NT2/D1 (cell line): ENCODE results near the gene MPPED1.

Source experiments
- DNase-seq: peaks from one replicate; pipeline ENCODE4 v3.0.0-alpha.2; 2011; ENCODE audit warnings: low read depth, low spot score
- H3K27me3 ChIP-seq: 2 replicates; pipeline ENCODE4 v1.6.0; 2011; ENCODE audit warnings: mild to moderate bottlenecking; ENCODE audit not compliant: insufficient read length, insufficient read depth
- H3K36me3 ChIP-seq: 2 replicates; pipeline ENCODE4 v1.6.1; 2011; ENCODE audit warnings: mild to moderate bottlenecking, low read length, mixed read lengths; ENCODE audit not compliant: insufficient read depth, insufficient read length
- H3K4me1 ChIP-seq: 2 replicates; pipeline ENCODE4 v1.5.1; 2011; ENCODE audit not compliant: insufficient read depth, insufficient read length
- H3K4me3 ChIP-seq: 2 replicates; pipeline ENCODE4 v1.5.1; 2011; ENCODE audit warnings: low read depth; ENCODE audit not compliant: insufficient read length
- H3K9ac ChIP-seq: 2 replicates; pipeline ENCODE4 v1.6.0; 2011; ENCODE audit warnings: low read depth; ENCODE audit not compliant: insufficient read length
- H3K9me3 ChIP-seq: 2 replicates; pipeline ENCODE4 v1.5.1; 2011; ENCODE audit warnings: mild to moderate bottlenecking, low read length; ENCODE audit not compliant: insufficient read depth
- SUZ12 ChIP-seq: IDR thresholded peaks from 2 replicates; pipeline ENCODE4 v1.6.1; 2011; ENCODE audit not compliant: insufficient read length, insufficient read depth; ENCODE audit errors: extremely low read depth
- YY1 ChIP-seq: IDR thresholded peaks from 2 replicates; pipeline ENCODE4 v1.6.1; 2011; ENCODE audit not compliant: insufficient read length, insufficient read depth
- ZNF274 ChIP-seq: IDR thresholded peaks from 2 replicates; pipeline ENCODE4 v1.6.1; 2011; ENCODE audit warnings: mild to moderate bottlenecking, low read depth, low read length

The MPPED1 gene

GRCh38 chr22:43446037-43446803 is 34.4 kb downstream of the MPPED1 start:
- H3K4me1 ChIP-seq = peaks cover 3% of the 10 kb centered on the region
- DNase-seq = no peak
- H3K9ac ChIP-seq = no peak overlapping the region
- no peak overlapping the region for H3K4me3 ChIP-seq
- H3K9me3 ChIP-seq = no peaks in the 10 kb centered on the region
- H3K27me3 ChIP-seq = no peaks in the 10 kb centered on the region
- H3K36me3 ChIP-seq = no peaks in the 10 kb centered on the region
- TF ChIP-seq YY1 (no peak), ZNF274 (no peak), SUZ12 (no peak)

- TF ChIP-seq ZNF274 (no peak), YY1 (no peak), SUZ12 (no peak)
- H3K27me3 ChIP-seq = no peaks in the 10 kb centered on the region
- DNase-seq = no peak
- no peak overlapping the region for H3K4me3 ChIP-seq
- no peaks in the 10 kb centered on the region for H3K36me3 ChIP-seq
- no peaks in the 10 kb centered on the region for H3K4me1 ChIP-seq
- H3K9me3 ChIP-seq = no peaks in the 10 kb centered on the region
- H3K9ac ChIP-seq = no peak overlapping the region
Observed at GRCh38 chr22:43446916-43447315, 35.1 kb downstream of the MPPED1 start.

GRCh38 chr22:43447380-43447779 is 35.6 kb downstream of the MPPED1 start:
- Histone ChIP-seq H3K9ac (no peak overlapping the region), H3K4me3 (no peak overlapping the region), H3K36me3 (no peaks in the 10 kb centered on the region), H3K27me3 (no peaks in the 10 kb centered on the region), H3K9me3 (no peaks in the 10 kb centered on the region), H3K4me1 (no peaks in the 10 kb centered on the region)
- no peak for TF ChIP-seq SUZ12
- TF ChIP-seq YY1 = no peak
- TF ChIP-seq ZNF274 = no peak
- DNase-seq = no peak

- H3K4me3 ChIP-seq = no peak overlapping the region
- no peaks in the 10 kb centered on the region for H3K4me1 ChIP-seq
- no peak for DNase-seq
- no peaks in the 10 kb centered on the region for H3K9me3 ChIP-seq
- H3K27me3 ChIP-seq = no peaks in the 10 kb centered on the region
- TF ChIP-seq YY1 (no peak), ZNF274 (no peak), SUZ12 (no peak)
- H3K9ac ChIP-seq = no peak overlapping the region
- H3K36me3 ChIP-seq = no peaks in the 10 kb centered on the region
Observed at GRCh38 chr22:43448048-43448447, 36.2 kb downstream of the MPPED1 start.

GRCh38 chr22:43449205-43449830 is 37.5 kb downstream of the MPPED1 start:
- DNase-seq = no peak
- TF ChIP-seq SUZ12 (no peak), ZNF274 (no peak), YY1 (no peak)
- Histone ChIP-seq H3K9ac (no peak overlapping the region), H3K4me1 (no peaks in the 10 kb centered on the region), H3K27me3 (no peaks in the 10 kb centered on the region), H3K36me3 (no peaks in the 10 kb centered on the region), H3K9me3 (no peaks in the 10 kb centered on the region), H3K4me3 (no peak overlapping the region)

GRCh38 chr22:43449831-43450225 is 38.0 kb downstream of the MPPED1 start:
- no peak overlapping the region for H3K9ac ChIP-seq
- no peaks in the 10 kb centered on the region for H3K4me1 ChIP-seq
- TF ChIP-seq ZNF274 (no peak), SUZ12 (no peak), YY1 (no peak)
- no peaks in the 10 kb centered on the region for H3K36me3 ChIP-seq
- H3K4me3 ChIP-seq = no peak overlapping the region
- H3K27me3 ChIP-seq = no peaks in the 10 kb centered on the region
- H3K9me3 ChIP-seq = no peaks in the 10 kb centered on the region
- no peak for DNase-seq

GRCh38 chr22:43451371-43452050 is 39.7 kb downstream of the MPPED1 start:
- no peak overlapping the region for H3K9ac ChIP-seq
- H3K27me3 ChIP-seq = no peaks in the 10 kb centered on the region
- H3K9me3 ChIP-seq = no peaks in the 10 kb centered on the region
- H3K4me1 ChIP-seq = no peaks in the 10 kb centered on the region
- H3K36me3 ChIP-seq = no peaks in the 10 kb centered on the region
- no peak for DNase-seq
- no peak overlapping the region for H3K4me3 ChIP-seq
- no peak for TF ChIP-seq ZNF274
